HG03354 (cell line): ENCODE data around the gene FCRLA.
"Not testable (repeated sequence)": the region's sequence is repeated elsewhere in the genome, so short reads cannot be mapped to it uniquely, and the experiment has no call there.

Experiments used
- ATAC-seq: cut with Tn5 transposase; IDR thresholded peaks from one replicate; pipeline ENCODE4 v1.9.1; 2021; ENCODE audit warnings: mild to moderate bottlenecking; ENCODE audit not compliant: unreplicated experiment, poor library complexity, severe bottlenecking

Gene FCRLA

GRCh38 chr1:161698302-161698701 is 8.7 kb upstream of the FCRLA start:
- ATAC-seq = not testable (repeated sequence)

DNA sequence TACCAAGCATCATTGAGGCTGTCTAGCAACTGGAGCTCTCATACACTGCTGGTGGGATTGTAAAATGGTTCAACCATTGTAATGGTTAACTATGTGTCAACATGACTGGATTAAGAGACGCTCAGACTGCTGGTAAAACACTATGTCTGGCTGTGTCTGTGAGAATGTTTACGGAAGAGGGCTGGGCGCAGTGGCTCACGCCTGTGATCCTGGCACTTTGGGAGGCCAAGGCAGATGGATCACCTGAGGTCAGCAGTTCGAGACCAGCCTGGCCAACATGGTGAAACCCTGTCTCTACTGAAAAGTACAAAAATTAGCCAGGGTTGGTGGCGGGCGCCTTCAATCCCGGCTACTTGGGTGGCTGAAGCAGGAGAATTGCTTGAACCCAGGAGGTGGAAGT is 4.8 kb upstream of the FCRLA start:
- ATAC-seq = no peak

GRCh38 chr1:161705537-161705936 is 1.5 kb upstream of the FCRLA start:
- ATAC-seq = peak; percentile 43

DNA sequence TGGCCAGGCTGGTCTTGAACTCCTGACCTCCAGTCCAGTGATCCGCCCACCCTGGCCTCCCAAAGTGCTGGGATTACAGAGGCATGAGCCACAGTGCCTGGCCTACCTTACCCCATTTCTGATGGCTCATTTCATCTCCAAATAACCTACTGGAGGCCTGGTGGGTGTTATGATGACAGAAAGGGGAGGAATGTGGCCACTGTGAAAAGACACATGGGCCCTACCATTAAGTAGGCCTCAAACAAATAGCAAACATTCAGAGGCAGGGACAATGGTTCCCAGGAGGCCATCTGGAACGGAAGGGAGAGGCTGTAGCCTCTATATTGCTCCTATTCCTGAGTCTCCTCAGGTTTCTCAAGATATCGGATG is 932 bp upstream of the FCRLA start:
- ATAC-seq = no peak

DNA sequence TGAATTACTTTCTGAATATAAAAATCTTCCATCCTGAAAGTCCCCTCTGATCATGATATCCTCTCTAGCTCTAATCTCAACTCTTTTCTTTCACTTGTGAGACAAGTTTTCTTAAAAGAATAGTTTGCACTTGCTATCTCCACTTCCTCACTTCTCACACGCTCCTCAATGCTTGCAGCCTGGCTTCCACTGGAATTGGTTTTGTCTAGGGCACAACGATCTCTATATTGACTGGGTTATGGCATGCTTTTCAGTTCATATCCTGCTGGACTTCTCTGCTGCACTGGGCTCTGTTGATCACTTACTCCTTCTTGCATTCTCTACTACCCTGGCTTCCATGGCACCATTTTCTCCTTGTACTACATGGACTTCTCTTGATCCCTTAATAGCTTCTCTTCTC is 474 bp downstream of the FCRLA start:
- no peak for ATAC-seq

GRCh38 chr1:161709373-161709772 is 2.3 kb downstream of the FCRLA start:
- no peak for ATAC-seq

- no peak for ATAC-seq
Measured at GRCh38 chr1:161710560-161710959, 3.5 kb downstream of the FCRLA start.

DNA sequence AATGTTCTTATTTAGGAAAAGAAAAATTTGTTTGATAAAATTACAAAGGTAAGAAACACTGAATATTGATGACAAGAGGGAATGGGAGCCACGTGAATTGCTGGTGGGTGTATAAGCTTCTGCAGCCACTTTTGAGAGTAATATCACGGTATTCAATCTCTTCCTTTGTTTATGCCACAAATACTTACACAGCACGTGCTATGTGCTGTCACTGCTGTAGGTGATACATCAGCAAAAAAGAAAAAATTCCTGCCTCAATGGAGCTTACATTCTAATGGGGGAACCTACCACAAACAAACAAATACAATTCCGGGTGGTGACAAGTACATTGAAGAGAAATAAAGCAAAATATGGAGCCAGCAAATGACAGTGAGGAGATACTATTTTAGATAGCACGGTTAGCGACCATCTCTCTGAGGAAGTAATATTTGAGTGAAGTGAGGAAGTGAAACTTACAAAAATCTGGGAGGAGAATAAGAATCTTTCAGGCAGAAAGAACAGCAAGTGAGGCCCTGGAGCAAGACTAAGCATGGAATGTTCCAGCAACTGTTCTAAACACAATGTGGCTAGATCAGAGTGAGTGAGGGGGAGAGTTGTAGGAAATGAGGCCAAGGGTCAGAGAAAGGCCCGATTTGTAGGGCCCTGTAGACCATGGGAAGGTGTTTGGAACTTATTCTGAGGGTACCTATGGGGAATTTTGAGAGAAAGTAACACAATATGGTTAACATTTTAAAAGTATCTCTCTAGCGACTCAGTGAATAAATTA is 11.7 kb downstream of the FCRLA start:
- ATAC-seq = peak; percentile 79

DNA sequence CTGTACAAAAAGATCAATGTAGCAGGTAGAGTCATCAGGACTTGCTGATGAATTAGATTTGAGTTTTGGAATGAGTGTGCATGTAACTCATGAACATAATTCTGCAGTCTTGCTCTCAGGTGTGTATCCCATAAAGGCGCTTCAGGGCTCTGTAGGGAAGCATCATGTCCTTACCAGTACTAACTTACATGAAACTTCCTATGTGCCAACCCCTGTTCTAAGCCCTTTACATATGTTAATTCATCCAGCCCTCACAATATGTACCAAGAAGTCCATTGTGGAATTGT is 12.2 kb downstream of the FCRLA start:
- peak; percentile 48 for ATAC-seq

- ATAC-seq = no peak
Measured at GRCh38 chr1:161720422-161720821, 13.4 kb downstream of the FCRLA start.

DNA sequence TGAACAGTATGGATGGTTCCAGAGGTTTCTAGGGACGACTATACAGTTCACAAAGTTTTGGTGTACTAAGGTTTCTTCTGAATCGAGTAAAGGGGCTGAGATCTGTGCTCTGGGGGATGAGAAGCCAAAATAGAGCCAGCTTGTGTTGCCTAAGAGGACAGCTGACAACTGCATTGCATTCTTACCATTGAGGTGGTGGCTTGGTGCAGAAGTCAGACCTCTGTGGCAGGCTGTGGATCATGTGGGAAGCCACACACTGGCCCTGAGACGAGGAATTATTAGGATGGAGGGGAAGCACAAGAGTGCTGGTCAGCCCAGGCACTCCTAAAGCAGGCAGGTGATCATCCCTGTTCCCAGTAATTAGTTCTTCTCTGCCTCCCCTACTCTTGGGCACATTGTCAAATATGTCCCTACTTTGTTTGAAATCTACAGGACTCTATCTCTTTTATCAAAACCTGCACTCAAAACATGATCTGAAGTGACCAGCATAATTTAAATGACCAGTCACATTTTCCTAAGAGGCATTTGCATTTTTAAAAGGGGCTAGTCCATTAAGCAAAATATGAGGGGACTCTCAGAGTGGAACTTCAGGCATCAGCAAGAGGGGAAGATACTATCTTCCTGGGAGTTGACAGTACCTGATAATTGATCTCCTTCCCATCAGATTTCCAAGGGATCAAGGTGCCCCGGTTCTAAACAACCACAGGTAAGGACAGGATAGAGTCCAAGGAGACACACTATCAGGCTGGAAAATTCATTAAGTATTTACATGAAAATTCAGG is 14.1 kb downstream of the FCRLA start, which contains the start of gene FCRLB:
FCRLB (plus strand) TSS at position 589 of the 782 bp plus-strand sequence. CDS start 1,129 bp downstream, outside the sequence.
- ATAC-seq = no peak

DNA sequence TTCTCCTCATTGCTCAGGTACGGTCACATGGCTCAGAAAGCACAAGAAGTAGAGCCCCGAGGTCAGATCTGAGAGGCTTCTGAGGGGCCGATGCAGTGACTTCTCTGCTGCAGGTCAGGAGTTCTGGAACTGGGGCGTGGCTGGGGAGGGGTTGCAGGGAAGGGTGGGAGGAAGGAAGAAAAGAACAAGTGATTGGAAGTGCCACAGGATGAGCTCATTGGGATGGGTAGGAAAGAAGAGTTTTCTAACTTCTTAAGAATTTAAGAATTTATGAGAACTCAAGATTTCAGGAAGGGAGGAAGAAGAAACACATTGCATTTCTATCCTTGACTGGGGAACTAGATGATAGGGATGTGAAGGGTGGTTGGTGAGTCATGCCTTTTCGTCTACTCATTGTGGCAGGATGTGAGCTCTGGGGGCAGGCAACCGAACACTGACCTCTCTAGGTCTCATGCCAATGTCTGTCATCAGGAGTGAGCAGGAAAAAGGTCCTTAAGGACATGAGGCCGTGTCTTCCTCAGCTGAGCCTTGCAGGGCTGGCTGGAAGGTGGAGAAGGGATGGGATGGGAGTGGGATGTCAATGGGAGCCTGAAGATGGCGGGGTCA is 14.8 kb downstream of the FCRLA start:
- no peak for ATAC-seq

- no peak for ATAC-seq
Measured at GRCh38 chr1:161722406-161722805, 15.4 kb downstream of the FCRLA start.

GRCh38 chr1:161723459-161724141 is 16.6 kb downstream of the FCRLA start:
- ATAC-seq = no peak

DNA sequence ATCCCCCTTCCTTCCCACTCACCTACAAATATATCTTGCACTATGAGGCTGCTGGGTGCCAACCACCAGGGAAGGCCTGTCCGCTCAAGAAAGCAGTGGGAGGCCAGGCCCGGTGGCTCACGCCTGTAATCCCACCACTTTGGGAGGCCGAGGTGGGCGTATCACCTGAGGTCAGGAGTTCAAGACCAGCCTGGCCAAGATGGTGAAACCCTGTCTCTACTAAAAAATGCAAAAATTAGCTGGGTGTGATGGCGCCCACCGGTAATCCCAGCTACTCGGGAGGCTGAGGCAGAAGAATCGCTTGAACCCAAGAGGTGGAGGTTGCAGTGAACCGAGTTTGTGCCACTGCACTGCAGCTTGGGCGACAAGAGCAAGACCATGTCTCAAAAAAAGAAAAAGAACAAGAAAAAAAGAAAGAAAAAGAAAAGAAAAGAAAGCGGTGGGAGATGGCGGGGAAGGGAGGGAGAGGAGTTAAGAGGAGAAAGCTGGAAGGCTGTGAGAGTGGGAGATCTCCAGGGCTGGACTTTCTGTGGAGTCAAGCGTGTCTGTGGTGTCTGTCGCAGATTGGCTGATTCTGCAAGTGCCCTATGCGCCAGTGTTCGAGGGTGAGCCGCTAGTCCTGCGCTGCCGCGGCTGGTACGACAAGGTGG is 18.4 kb downstream of the FCRLA start:
- not testable (repeated sequence) for ATAC-seq

- ATAC-seq = peak; percentile 28
Measured at GRCh38 chr1:161725908-161726472, 19.0 kb downstream of the FCRLA start.

GRCh38 chr1:161726473-161727255 is 19.6 kb downstream of the FCRLA start:
- peak; percentile 58 for ATAC-seq

DNA sequence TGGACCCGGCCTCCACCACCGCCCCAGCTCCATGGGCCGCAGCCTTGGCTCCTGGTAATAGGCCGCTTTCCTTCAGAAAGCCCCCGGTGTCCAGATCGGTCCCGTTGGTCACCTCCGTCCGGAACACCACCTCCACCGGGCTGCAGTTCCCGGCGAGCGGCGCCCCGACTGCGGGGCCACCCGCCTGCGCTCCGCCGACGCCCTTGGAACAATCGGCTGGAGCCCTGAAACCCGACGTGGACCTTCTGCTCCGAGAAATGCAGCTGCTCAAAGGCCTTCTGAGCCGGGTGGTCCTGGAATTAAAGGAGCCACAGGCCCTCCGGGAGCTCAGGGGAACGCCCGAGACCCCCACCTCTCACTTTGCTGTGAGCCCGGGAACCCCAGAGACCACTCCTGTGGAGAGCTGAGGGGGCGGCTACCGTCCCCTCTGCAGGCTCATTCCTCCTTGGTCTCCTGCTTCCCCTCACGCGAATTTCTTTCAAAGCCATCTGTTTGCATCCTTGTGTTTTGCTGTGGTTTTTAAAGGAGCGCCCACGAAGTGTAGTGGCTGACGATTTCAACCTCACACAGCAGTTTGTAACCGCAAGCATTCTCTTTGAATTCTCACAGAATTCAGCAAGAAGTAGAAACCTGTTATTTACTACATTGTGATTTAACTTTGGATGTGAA is 20.4 kb downstream of the FCRLA start:
- ATAC-seq = no peak
